Activated T-helper 1 cell treated with anti-CD3 and anti-CD28 coated beads, Interleukin-2, amount 50 U/mL, for 16 hours (primary cell): ENCODE data around the gene GOLT1A.

Experiments used
- DNase-seq, 2 donors: peaks; one replicate each; pipeline ENCODE4 v3.0.0-alpha.2; 2020; ENCODE audit warnings: low read depth in 1 of 2, low spot score in 1 of 2

The GOLT1A gene

GRCh38 chr1:204213668-204214662, at the start of gene GOLT1A:
Gene GOLT1A, minus strand, starts transcription at chr1:204213988. Its CDS starts 82 bp downstream, at chr1:204213906.
- no peak for DNase-seq

GRCh38 chr1:204263254-204263910, 49.6 kb upstream of the GOLT1A start:
- DNase-seq = no peak

- DNase-seq = no peak
These were observed 48.9 kb upstream of the GOLT1A start for GRCh38 chr1:204262506-204263253.

- no peak for DNase-seq
These were observed 48.1 kb upstream of the GOLT1A start for GRCh38 chr1:204261746-204262505.

GRCh38 chr1:204261266-204261665, 47.5 kb upstream of the GOLT1A start:
- DNase-seq = no peak

- DNase-seq = no peak
These were observed 46.9 kb upstream of the GOLT1A start for GRCh38 chr1:204260601-204261197.

- no peak for DNase-seq
These were observed 46.0 kb upstream of the GOLT1A start for GRCh38 chr1:204259782-204260181.

- no peak for DNase-seq
These were observed 45.4 kb upstream of the GOLT1A start for GRCh38 chr1:204259196-204259595.

- DNase-seq = no peak
These were observed 44.7 kb upstream of the GOLT1A start for GRCh38 chr1:204258213-204259115.

GRCh38 chr1:204257446-204257845, 43.7 kb upstream of the GOLT1A start:
- DNase-seq = no peak

- DNase-seq = no peak
These were observed 42.7 kb upstream of the GOLT1A start for GRCh38 chr1:204256531-204256930.

GRCh38 chr1:204255966-204256365, 42.2 kb upstream of the GOLT1A start:
- DNase-seq = no peak

GRCh38 chr1:204255225-204255624, 41.4 kb upstream of the GOLT1A start:
- DNase-seq = no peak

GRCh38 chr1:204254031-204254661, 40.4 kb upstream of the GOLT1A start:
- DNase-seq = no peak

- no peak for DNase-seq
These were observed 38.3 kb upstream of the GOLT1A start for GRCh38 chr1:204251926-204252689.

GRCh38 chr1:204251286-204251685, 37.5 kb upstream of the GOLT1A start:
- no peak for DNase-seq

- DNase-seq = no peak
These were observed 36.7 kb upstream of the GOLT1A start for GRCh38 chr1:204250428-204251030.
